Stimulated activated CD4-positive, alpha-beta T cell treated with anti-CD3 and anti-CD28 coated beads, Interleukin-15, amount 100 ng/mL, for 48 hours (primary cell): Measurements from ENCODE around the gene NTMT1.
"Not testable (repeated sequence)": the region's sequence is repeated elsewhere in the genome, so short reads cannot be mapped to it uniquely, and the experiment has no call there.

ENCODE experiments used
- DNase-seq, 2 donors: peaks; one replicate each; pipeline ENCODE4 v3.0.0-alpha.2; 2020; ENCODE audit warnings: low read depth in 2 of 2

NTMT1 gene

GRCh38 chr9:129654554-129655040, 28.6 kb downstream of the NTMT1 start:
- no peak for DNase-seq

- DNase-seq = no peak
These were observed 29.2 kb downstream of the NTMT1 start for GRCh38 chr9:129655154-129655553.

- DNase-seq = no peak
These were observed 29.7 kb downstream of the NTMT1 start for GRCh38 chr9:129655696-129656095.

GRCh38 chr9:129656795-129657390, 30.9 kb downstream of the NTMT1 start:
- DNase-seq = no peak

- DNase-seq = no peak
These were observed 35.1 kb downstream of the NTMT1 start for GRCh38 chr9:129661029-129661428.

GRCh38 chr9:129662239-129662638, 36.3 kb downstream of the NTMT1 start:
- DNase-seq = not testable (repeated sequence)

- DNase-seq = no peak
These were observed 38.9 kb downstream of the NTMT1 start for GRCh38 chr9:129664746-129665388.

GRCh38 chr9:129665389-129665775, 39.4 kb downstream of the NTMT1 start, which contains the start of gene PRRX2:
PRRX2 (plus strand) TSS chr9:129665647; CDS start chr9:129665868, 221 bp downstream.
- DNase-seq = no peak

GRCh38 chr9:129665814-129666520, 40.0 kb downstream of the NTMT1 start:
- no peak for DNase-seq

GRCh38 chr9:129666575-129666974, 40.6 kb downstream of the NTMT1 start:
- DNase-seq = no peak

GRCh38 chr9:129667378-129667777, 41.4 kb downstream of the NTMT1 start:
- DNase-seq = no peak

GRCh38 chr9:129667850-129668249, 41.9 kb downstream of the NTMT1 start:
- no peak for DNase-seq

- no peak for DNase-seq
These were observed 43.3 kb downstream of the NTMT1 start for GRCh38 chr9:129669141-129669718.

GRCh38 chr9:129669946-129670345, 44.0 kb downstream of the NTMT1 start:
- DNase-seq = no peak

- no peak for DNase-seq
These were observed 45.1 kb downstream of the NTMT1 start for GRCh38 chr9:129671065-129671464.

GRCh38 chr9:129671519-129671918, 45.6 kb downstream of the NTMT1 start:
- DNase-seq = peak in 1 of 2 donors; percentile 26

GRCh38 chr9:129672702-129673101, 46.7 kb downstream of the NTMT1 start:
- no peak for DNase-seq

GRCh38 chr9:129673602-129674001, 47.6 kb downstream of the NTMT1 start:
- DNase-seq = no peak

GRCh38 chr9:129674229-129674628, 48.3 kb downstream of the NTMT1 start:
- no peak for DNase-seq

- no peak for DNase-seq
These were observed 49.7 kb downstream of the NTMT1 start for GRCh38 chr9:129675620-129676019.

GRCh38 chr9:129676287-129676686, 50.3 kb downstream of the NTMT1 start:
- no peak for DNase-seq

- no peak for DNase-seq
These were observed 51.0 kb downstream of the NTMT1 start for GRCh38 chr9:129676975-129677374.
